Measurements from ENCODE around the gene LRRC25. TPM values are rescaled to one million over a fixed set of nuclear protein-coding genes. Genes with fewer than 3 reads are reported as not detected.
"Not testable (repeated sequence)": the region's sequence is repeated elsewhere in the genome, so short reads cannot be mapped to it uniquely, and the experiment has no call there.

LRRC25 gene
- total and polyA plus RNA-seq, 3 experiments from 2014 or later = 0.26 to 0.31 TPM; not detected in 1

GRCh38 chr19:18402455-18403248 is 5.2 kb upstream of the LRRC25 start:
- POLR2A ChIA-PET; H3K36me3 ChIP-seq (ENCODE audit: insufficient read depth, low read length); H3K9me3 Mint-ChIP-seq; H3K4me1 ChIP-seq (ENCODE audit: insufficient read depth, low read length); H3K4me3 Mint-ChIP-seq; H3K27ac Mint-ChIP-seq; H3K9me3 ChIP-seq (ENCODE audit: low read length); DNase-seq; H3K36me3 Mint-ChIP-seq; H3K27me3 ChIP-seq (ENCODE audit: insufficient read depth, low read length, poor library complexity, severe bottlenecking); H3K4me3 ChIP-seq (ENCODE audit: low read length); H3K4me1 Mint-ChIP-seq: not testable (repeated sequence)
- H3K27ac ChIP-seq (ENCODE audit: low read depth, low read length) = peak overlapping the region; percentile 21
- peaks cover 8 to 11% of the 10 kb centered on the region in 2 donors for H3K27me3 Mint-ChIP-seq
- CTCF ChIA-PET = interaction anchor here (1.9 kb wide), 1 partner anchor 14 kb away, joined by 14 read pairs; no protein-coding TSS in a partner anchor

DNA sequence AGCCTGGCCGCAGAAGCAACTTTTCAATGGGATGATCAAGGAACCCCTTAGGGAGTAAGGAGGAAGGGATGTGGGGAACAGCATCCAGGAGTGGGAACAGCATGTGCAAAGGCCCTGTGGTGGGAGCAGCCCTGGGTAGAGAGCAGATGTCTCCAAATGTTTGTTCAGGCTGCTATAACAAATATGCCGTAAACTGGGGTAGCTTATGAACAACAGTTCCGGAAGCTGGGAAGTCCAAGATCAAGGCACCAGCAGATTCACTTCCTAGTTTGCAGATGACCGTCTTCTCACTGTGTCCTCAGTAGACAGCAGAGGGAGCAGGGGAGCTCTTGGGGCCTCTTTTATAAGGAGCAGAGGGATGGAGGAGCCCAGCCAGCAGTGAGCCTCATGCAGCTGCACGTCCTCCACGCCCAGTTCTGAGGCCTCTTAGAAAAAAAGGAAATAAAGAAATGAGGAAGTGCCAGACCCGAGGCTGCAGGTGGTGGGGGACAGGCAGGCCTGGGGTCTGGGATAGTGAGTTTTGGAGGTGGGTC is 4.2 kb upstream of the LRRC25 start:
- Mint-ChIP-seq H3K27ac (no peak overlapping the region), H3K9me3 (no peaks in the 10 kb centered on the region), H3K27me3 (peaks cover 14 to 17% of the 10 kb centered on the region in 2 donors), H3K36me3 (no peaks in the 10 kb centered on the region), H3K4me1 (peaks cover 0 to 6% (median 0%) of the 10 kb centered on the region in 3 donors), H3K4me3 (no peak overlapping the region)
- Histone ChIP-seq H3K4me3 (ENCODE audit: low read length) (no peak overlapping the region), H3K4me1 (ENCODE audit: insufficient read depth, low read length) (peaks cover 6% of the 10 kb centered on the region), H3K27ac (ENCODE audit: low read depth, low read length) (peak overlapping the region; percentile 21), H3K27me3 (ENCODE audit: insufficient read depth, low read length, poor library complexity, severe bottlenecking) (peaks cover 16% of the 10 kb centered on the region), H3K36me3 (ENCODE audit: insufficient read depth, low read length) (no peaks in the 10 kb centered on the region), H3K9me3 (ENCODE audit: low read length) (no peaks in the 10 kb centered on the region)
- POLR2A ChIA-PET = interaction anchor here (1.0 kb wide), 1 partner anchor 13 kb away, joined by 3 read pairs; no protein-coding TSS in a partner anchor
- DNase-seq = no peak
- CTCF ChIA-PET = interaction anchor here (1.2 to 1.9 kb wide), 2 partner anchors 9 to 13 kb away, joined by 3 to 14 read pairs; no protein-coding TSS in a partner anchor

DNA sequence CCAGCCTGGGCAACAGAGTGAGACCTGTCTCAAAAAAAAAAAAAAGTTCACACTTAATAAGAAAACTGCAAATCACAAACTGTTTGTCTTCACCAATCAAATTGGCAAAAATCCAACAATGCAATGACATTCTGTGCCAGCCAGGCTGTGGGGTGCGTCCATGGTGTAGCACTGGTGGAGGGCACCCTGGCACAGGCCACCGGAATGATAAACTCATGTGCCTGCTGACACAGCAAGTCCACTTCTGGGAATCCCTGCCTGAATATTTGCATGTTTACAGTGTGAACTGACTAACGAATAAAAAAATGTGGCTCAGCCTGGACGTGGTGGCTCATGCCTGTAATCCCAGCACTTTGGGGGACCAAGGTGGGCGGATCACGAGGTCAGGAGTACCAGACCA is 1.6 kb upstream of the LRRC25 start:
- CTCF ChIA-PET = interaction anchor here (0.8 to 1.4 kb wide), 2 partner anchors 10 to 11 kb away, joined by 4 to 8 read pairs; no protein-coding TSS in a partner anchor
- Histone ChIP-seq H3K4me3 (ENCODE audit: low read length) (no peak overlapping the region), H3K27me3 (ENCODE audit: insufficient read depth, low read length, poor library complexity, severe bottlenecking) (peaks cover 16% of the 10 kb centered on the region), H3K4me1 (ENCODE audit: insufficient read depth, low read length) (peaks cover 6% of the 10 kb centered on the region), H3K36me3 (ENCODE audit: insufficient read depth, low read length) (no peaks in the 10 kb centered on the region), H3K27ac (ENCODE audit: low read depth, low read length) (no peak overlapping the region), H3K9me3 (ENCODE audit: low read length) (no peaks in the 10 kb centered on the region)
- Mint-ChIP-seq H3K9me3 (no peaks in the 10 kb centered on the region), H3K27ac (no peak overlapping the region), H3K4me1 (peaks cover 0 to 6% (median 0%) of the 10 kb centered on the region in 3 donors), H3K27me3 (peaks cover 19 to 21% of the 10 kb centered on the region in 2 donors), H3K36me3 (no peaks in the 10 kb centered on the region), H3K4me3 (no peak overlapping the region)
- DNase-seq = no peak
- POLR2A ChIA-PET = no interaction called here

DNA sequence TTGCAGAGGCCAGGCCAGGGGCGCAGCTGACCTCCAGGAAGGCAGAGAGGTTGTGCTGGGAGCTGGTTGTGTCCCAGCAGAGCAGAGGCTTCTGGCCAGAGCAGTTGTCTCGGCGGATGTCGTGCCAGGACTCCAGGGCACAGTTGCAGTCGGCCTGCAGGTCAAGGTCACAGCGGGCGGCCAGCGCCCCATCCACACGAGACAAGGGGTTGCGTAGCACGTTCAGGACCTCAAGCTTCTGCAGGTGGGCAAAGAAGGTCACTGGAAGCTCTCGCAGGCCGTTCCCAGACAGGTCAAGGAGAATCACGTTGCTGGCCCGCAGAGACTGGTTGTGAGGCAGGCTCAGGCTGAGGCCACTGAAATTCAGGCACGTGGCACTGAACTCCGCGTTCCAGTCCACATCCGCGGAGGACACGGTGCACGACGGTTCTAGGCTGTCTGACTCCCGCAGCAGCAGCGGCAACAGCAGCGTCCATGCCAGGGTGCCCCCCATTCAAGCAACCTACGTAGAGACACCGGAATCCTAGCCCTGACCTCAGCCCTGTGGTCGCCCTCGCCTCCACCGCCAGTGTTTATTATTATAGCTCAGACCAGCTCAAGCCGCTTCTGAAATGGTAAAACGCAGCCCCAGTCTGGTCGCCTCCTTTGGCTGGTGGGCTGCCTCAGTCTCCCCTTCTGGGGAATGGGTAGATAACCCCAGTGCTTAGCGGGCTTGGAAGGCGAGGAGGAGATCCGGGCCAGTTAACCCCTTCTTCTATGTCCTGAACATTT is 766 bp downstream of the LRRC25 start:
- Histone ChIP-seq H3K4me3 (ENCODE audit: low read length) (no peak overlapping the region), H3K27ac (ENCODE audit: low read depth, low read length) (no peak overlapping the region), H3K27me3 (ENCODE audit: insufficient read depth, low read length, poor library complexity, severe bottlenecking) (peaks cover 18% of the 10 kb centered on the region), H3K4me1 (ENCODE audit: insufficient read depth, low read length) (peaks cover 6% of the 10 kb centered on the region), H3K36me3 (ENCODE audit: insufficient read depth, low read length) (no peaks in the 10 kb centered on the region), H3K9me3 (ENCODE audit: low read length) (no peaks in the 10 kb centered on the region)
- Mint-ChIP-seq H3K9me3 (no peaks in the 10 kb centered on the region), H3K4me3 (no peak overlapping the region), H3K4me1 (peaks cover 0 to 6% (median 0%) of the 10 kb centered on the region in 3 donors), H3K27ac (no peak overlapping the region), H3K27me3 (peaks cover 23% of the 10 kb centered on the region in 2 donors), H3K36me3 (no peaks in the 10 kb centered on the region)
- ChIA-PET CTCF (interaction anchor here (0.9 to 1.3 kb wide), 2 partner anchors 9 to 18 kb away, joined by 3 to 4 read pairs; no protein-coding TSS in a partner anchor), POLR2A (no interaction called here)
- DNase-seq = no peak

- H3K36me3 ChIP-seq (ENCODE audit: insufficient read depth, low read length) = no peaks in the 10 kb centered on the region
- ChIA-PET POLR2A (no interaction called here), CTCF (interaction anchor here (1.7 kb wide), 1 partner anchor 114 kb away, joined by 3 read pairs; no protein-coding TSS in a partner anchor)
- H3K4me1 ChIP-seq (ENCODE audit: insufficient read depth, low read length) = peaks cover 6% of the 10 kb centered on the region
- DNase-seq = no peak
- H3K4me1 Mint-ChIP-seq = peaks cover 0 to 6% (median 3%) of the 10 kb centered on the region in 3 donors
- H3K9me3 ChIP-seq (ENCODE audit: low read length) = no peaks in the 10 kb centered on the region
- no peak overlapping the region for H3K4me3 Mint-ChIP-seq
- no peak overlapping the region for H3K4me3 ChIP-seq (ENCODE audit: low read length)
- H3K27me3 ChIP-seq (ENCODE audit: insufficient read depth, low read length, poor library complexity, severe bottlenecking) = peaks cover 18% of the 10 kb centered on the region
- H3K27ac ChIP-seq (ENCODE audit: low read depth, low read length) = no peak overlapping the region
- H3K27me3 Mint-ChIP-seq = peaks cover 23 to 24% of the 10 kb centered on the region in 2 donors
- no peaks in the 10 kb centered on the region for H3K9me3 Mint-ChIP-seq
- H3K27ac Mint-ChIP-seq = peak overlapping the region in 1 of 8 donors; percentile 19
- peaks cover 0 to 3% (median 0%) of the 10 kb centered on the region in 3 donors for H3K36me3 Mint-ChIP-seq
Measured at GRCh38 chr19:18393836-18394235, 3.6 kb downstream of the LRRC25 start.

GRCh38 chr19:18392926-18393325 is 4.5 kb downstream of the LRRC25 start:
- H3K9me3 ChIP-seq (ENCODE audit: low read length) = no peaks in the 10 kb centered on the region
- H3K27ac ChIP-seq (ENCODE audit: low read depth, low read length) = no peak overlapping the region
- Mint-ChIP-seq H3K27me3 (peaks cover 18 to 24% of the 10 kb centered on the region in 2 donors), H3K27ac (no peak overlapping the region), H3K36me3 (peaks cover 0 to 3% (median 0%) of the 10 kb centered on the region in 3 donors), H3K4me3 (no peak overlapping the region), H3K4me1 (peaks cover 0 to 14% (median 5%) of the 10 kb centered on the region in 3 donors), H3K9me3 (no peaks in the 10 kb centered on the region)
- DNase-seq = no peak
- H3K27me3 ChIP-seq (ENCODE audit: insufficient read depth, low read length, poor library complexity, severe bottlenecking) = peaks cover 14% of the 10 kb centered on the region
- no peaks in the 10 kb centered on the region for H3K36me3 ChIP-seq (ENCODE audit: insufficient read depth, low read length)
- CTCF ChIA-PET = interaction anchor here (0.6 to 1.6 kb wide), 2 partner anchors 18 to 152 kb away, joined by 3 to 5 read pairs; no protein-coding TSS in a partner anchor
- peaks cover 6% of the 10 kb centered on the region for H3K4me1 ChIP-seq (ENCODE audit: insufficient read depth, low read length)
- POLR2A ChIA-PET = interaction anchor here (0.6 to 0.7 kb wide), 2 partner anchors 86 to 1213 kb away, joined by 3 to 4 read pairs; no protein-coding TSS in a partner anchor
- no peak overlapping the region for H3K4me3 ChIP-seq (ENCODE audit: low read length)

DNA sequence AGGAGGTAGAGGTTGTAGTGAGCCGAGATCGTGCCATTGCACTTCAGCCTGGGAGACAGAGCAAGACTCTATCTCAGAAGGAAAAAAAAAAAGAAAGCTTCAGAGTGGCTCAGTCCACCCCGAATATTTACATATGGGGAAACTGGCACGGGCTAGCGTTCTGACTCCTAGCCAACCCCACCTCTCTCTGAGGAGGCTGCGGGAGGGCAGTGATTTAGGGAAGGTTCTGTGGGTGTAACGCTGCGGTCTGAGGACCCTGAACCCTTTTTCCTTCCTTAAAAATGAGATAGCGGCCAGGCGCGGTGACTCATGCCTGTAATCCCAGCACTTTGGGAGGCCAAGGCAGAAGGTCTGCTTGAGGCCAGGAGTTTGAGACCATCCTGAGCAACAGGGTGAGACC is 5.0 kb downstream of the LRRC25 start:
- H3K36me3 Mint-ChIP-seq = peaks cover 0 to 3% (median 0%) of the 10 kb centered on the region in 3 donors
- Histone ChIP-seq H3K4me3 (ENCODE audit: low read length) (no peak overlapping the region), H3K9me3 (ENCODE audit: low read length) (no peaks in the 10 kb centered on the region), H3K36me3 (ENCODE audit: insufficient read depth, low read length) (no peaks in the 10 kb centered on the region), H3K27me3 (ENCODE audit: insufficient read depth, low read length, poor library complexity, severe bottlenecking) (peaks cover 11% of the 10 kb centered on the region), H3K27ac (ENCODE audit: low read depth, low read length) (no peak overlapping the region), H3K4me1 (ENCODE audit: insufficient read depth, low read length) (peaks cover 5% of the 10 kb centered on the region)
- peaks cover 3 to 14% (median 9%) of the 10 kb centered on the region in 3 donors for H3K4me1 Mint-ChIP-seq
- DNase-seq = no peak
- H3K9me3 Mint-ChIP-seq = no peaks in the 10 kb centered on the region
- H3K27ac Mint-ChIP-seq = peak overlapping the region in 1 of 8 donors; percentile 70
- no peak overlapping the region for H3K4me3 Mint-ChIP-seq
- ChIA-PET POLR2A (interaction anchor here (0.6 kb wide), 1 partner anchor 1213 kb away, joined by 3 read pairs; no protein-coding TSS in a partner anchor), CTCF (interaction anchor here (1.6 kb wide), 1 partner anchor 19 kb away, joined by 5 read pairs; no protein-coding TSS in a partner anchor)
- peaks cover 14 to 22% of the 10 kb centered on the region in 2 donors for H3K27me3 Mint-ChIP-seq

Measured in CD8-positive, alpha-beta memory T cell (primary cell).